HT-29 (cell line): ENCODE data around the gene ITSN1. TPM values are rescaled to one million over a fixed set of nuclear protein-coding genes. Genes with fewer than 3 reads are reported as not detected.

Experiments used
- DNase-seq: peaks from one replicate; pipeline ENCODE4 v3.0.0-alpha.2; 2015; ENCODE audit warnings: low spot score
- total RNA-seq: library from RNA; depleted of rRNA; stranded (reverse); fragments of >200 nt; shearing (Covaris generic); gene quantifications from 2 replicates; pipeline ENCODE4 v1.2.3, GENCODE V29; 2014

ITSN1 gene
- total RNA-seq, 1 experiment from 2014 or later = 19.6 TPM

DNA sequence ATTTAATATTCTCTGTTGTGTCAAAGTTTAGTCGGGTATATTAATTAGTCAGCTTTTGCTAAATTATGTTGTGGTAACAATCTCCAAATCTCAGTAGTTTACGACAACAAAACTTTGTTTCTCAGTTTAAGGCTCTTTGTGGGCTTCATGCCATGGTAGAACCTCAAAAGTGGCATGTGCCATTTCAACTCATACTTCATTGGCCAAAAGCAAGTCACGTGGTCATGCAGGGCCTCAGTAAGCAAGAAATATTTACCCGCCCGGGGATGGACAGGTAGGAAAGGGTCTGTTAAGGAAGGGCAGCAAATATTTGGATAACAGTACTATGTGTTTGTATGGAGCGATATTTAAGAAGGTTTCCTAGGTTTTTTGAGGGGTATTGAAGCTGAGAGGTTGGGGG lies 38.6 kb downstream of the ITSN1 start:
- no peak for DNase-seq

DNA sequence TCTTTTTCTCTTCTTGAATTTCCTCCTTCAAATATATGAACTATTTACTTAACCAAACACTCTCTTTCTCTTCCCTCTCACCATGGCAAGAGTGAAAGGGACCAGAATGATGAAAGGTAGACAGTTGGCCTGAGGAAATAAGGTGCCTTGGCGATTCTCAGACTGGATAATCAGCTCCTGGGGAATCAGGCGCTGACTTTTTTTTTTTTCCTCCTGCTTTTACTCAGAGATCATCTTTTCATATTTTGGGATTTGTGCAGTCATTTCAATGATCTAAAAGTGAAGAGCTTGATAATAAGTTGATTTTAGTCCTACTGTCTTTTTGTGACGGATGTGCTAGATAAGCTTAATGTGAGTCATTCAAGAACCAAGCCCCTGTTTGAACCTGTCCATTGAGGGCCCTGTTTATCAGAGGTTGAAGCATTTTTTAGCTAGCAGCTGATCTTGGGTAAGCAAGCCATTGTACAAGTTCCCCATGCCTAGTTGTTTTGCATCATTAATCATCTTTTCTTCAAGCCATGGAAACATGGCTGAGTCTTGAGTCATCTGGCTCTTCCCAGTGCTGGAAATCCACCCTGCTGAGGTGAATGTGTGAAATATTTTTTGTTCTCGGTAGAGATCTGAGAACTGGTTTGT lies 40.8 kb downstream of the ITSN1 start:
- peak; percentile 51 for DNase-seq

DNA sequence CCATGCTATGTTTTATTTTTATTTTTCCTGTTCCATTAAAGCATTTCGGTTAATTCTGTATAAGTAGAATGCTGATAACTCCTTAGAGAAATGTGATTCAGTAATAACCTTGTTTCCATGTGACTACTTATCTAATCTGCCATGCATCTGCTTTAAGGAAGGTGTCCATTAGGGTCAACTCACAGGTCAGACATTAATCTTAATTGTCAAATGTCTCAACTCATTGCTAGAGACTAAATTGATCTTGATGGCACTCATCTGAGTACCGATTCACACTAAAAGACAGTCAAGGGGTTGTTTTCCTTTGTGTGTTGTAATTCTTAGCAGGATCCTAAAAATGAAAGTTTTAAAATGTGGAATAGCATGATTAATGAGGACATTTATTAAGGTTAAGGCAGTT lies 41.8 kb downstream of the ITSN1 start:
- no peak for DNase-seq

DNA sequence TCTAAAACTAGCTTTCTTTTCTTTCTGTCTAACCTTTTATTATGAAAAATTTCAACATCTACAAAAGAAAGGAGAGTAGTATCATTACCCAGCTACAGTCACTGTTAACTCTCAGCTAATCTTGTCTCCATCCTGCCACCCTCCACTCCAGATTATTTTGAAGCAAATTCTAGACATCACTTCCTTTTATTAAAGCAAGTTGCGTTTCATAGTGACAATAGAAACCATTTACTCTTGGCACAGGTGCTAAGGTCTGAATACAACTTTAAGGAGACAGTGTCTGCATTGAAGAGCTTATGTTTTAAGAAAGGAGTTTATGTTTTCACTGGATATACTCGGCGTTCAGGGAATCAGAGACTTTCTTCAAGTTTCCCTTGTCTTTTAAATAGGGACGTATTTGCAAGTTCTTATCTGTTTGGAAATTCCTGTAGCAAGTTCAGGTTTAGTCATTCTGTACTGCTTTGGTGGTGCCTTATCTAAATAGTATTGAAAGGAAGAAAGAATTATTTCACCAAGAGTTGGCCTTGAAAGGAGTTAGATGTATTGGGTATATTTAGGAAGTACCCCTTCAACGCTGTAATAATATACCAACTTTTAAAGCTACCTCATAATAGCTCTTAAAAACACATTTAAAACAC lies 42.7 kb downstream of the ITSN1 start:
- DNase-seq = no peak

DNA sequence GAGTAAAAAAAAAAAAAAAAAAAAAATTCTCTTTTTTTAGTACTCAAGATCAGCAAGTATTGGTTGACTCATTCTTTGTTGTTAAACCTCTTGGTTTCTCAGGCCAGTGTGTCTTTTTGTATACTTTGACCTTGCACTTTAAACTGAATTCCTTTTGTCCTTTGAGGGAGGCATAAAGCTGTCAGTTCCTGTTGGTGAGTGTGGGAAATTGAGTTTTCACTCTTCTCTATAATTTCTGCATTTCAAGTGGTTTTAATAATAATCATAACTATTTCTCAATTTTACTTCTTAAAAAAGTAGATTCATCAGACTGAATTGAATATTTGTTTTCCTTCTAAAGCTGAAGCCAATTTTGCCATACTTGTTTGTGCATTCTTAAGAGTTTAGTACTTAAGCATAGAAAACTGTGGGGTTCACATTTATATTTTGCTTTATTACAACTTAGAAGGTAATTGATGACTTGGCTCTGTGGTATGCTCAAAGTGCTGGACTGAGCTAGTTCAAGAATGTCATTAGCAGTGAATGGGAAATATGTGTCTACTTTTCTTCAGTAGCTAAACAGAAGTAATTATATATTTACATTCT lies 43.4 kb downstream of the ITSN1 start:
- DNase-seq = no peak

DNA sequence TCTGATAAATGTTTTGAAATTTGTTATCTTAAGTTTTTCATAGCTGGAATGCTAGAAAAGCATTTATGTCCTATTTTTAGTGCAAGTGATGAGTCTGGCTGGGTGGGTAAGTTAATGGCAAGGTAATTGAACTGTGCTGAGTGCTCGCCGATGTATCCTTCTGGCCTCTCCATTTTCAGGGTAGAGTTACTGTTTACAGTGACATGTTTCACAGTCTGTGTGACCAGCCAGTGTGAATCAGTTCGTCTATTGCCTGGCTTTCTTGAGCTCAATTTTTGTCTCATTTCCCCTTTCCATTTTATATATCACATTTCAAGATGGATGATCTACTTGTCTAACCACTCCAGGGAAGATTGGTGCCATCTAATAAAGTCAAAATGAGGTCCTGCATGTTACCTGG lies 44.1 kb downstream of the ITSN1 start:
- no peak for DNase-seq

DNA sequence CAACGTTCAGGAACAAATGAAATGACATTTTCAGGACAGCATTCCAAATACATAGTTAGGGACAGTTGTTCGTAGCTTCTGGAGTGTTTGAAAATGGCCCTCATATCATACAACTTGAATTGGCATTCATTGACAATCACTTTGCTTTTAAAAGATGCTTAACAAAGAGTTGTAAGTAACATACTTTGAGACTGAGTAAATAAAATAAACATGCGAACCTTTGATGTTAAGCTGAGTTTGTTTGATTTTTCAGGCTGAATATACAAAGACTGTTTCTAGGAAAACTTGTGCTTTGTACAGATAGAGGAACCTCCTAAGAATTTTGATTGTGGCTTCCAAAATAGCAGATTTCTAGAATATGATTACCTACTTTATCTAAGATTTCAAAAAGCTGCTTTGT lies 45.3 kb downstream of the ITSN1 start:
- DNase-seq = no peak

DNA sequence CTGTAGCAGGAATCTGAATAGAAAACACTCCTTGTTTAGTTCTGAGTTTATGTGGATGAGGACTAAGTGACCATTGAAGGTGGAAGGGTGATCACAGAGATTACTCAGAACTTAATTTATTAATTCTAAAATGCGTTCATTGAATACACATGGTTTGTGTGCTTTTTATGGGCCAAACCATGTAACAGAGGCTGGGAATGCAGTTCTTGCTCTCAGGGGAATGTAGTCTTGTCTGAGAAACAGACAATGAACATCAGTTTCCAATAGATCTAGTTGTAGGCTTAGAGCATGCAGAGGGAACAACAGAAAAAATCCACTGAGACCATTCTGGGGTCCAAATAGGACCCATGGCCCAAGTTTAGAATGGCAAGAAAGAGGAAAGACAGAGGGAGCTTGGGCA lies 46.1 kb downstream of the ITSN1 start:
- no peak for DNase-seq

DNA sequence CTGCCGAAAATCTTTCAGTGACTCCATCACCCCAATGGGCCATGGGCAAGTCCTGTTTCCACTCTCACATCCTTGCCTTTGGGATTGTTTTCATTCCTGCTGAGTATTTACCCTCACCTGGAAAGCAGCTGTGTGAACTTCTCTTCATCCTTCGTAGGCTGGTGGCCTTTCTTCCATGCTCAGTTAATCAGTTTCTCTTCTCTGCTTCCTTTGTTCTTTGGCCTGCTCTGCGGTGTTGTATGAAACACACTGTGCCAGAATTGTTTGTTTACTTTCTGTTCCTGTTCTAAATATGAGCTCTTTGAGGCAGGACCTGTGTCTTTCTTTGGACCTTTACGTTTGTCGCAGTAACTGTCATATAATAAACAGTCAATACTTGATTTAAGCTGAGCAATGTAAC lies 48.6 kb downstream of the ITSN1 start:
- no peak for DNase-seq

DNA sequence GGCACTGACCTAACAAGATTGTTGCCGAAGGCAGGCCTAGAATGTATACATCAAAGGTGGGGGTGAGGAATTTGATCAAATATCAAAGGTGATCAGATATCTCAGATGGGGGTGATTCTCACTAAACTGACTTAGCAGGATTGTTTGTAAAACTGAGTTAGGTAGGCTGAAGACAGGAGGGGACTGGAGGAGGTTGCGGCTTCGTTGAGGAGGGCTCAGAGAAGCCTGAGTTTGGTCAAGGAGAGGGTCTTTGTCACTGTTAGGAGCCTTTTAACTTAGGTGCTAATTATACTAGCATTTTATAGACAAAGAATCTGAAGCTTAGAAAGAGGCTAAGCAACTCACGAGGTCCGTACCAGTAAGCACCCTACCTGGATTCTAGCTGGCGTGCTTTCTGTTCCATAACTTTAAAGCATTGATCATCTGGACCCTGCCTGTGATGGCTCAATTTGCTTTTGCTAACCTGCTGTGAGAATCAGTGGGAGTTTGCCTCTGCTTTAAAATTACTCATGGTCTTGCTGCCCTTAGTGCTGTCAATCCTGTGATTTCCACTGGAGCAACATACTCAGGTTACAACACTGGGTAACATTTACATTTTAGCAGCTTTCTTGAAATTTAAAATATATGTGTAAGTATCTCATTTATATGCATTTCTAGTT lies 49.8 kb downstream of the ITSN1 start:
- no peak for DNase-seq

DNA sequence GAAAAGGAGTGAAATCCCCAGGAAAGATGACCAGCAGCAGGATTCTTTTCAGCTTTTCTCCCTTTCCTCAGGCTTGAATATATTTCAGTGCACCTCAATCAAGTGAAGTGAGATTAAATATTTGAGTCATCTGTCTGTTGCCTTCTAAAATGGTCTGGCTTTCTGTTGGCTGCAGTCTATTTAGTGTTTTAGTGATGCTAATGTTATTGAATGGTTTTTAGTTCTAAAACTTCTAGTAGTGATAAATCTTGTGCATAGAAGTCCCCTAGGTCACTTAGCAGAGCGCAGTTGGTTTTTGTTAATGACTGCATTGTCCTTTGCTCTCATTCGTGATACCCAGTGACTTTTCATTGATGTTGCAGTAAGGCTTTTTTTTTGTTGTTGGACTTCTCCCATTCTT lies 53.5 kb downstream of the ITSN1 start:
- DNase-seq = no peak

DNA sequence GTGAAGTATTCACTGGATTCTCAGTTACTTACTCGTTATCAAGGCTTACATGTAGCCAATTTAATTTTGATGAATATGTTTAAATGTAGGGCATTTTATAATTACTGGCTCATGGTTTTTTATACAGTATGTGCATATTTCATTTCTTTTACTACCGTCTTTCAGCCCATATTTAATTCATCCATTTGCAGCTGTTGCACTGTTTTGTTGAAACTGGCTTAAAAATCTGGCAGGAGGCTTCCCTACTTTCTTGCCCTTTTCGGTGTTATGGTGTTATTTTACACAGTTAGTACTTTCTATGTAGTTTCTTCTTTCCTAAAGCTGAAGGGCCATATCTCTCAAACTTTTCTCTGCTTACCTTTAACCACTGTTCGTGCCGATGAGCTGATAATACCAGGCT lies 54.2 kb downstream of the ITSN1 start:
- DNase-seq = no peak

DNA sequence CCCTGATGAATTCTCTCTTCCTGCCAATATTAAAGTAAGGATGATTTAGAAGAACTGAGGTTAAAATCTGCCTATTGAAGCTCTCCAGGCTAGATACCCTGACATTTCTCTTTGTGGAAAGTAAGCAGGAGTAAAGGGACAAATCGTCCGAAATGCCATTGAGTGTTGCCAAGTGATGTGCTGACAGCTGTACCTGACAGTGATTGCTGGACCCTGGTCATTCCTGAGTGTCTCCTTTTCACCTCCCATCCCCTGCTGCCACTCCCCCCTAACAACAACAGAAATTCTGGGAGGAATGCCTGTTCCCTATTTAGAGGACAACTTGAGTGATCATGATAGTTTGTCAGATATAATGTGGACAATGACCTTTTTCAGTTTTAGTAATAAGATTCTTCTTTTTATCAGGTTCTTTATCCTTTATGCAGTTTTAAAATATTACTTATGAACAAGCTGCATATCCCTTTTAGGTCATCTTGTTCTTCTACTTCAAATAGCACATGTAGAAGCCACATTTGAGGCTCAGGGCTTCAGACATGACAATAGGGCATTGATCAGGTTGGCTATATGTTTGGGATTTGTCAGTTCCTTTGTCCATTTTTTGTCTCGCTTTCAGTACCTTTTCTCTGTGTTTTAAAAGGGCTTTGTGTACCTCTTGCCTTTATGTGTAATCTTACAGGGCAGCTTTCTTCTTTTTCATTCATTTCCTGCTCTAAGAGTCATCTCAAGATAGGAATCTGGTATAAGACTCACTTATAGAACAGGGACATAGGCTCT lies 56.0 kb downstream of the ITSN1 start:
- no peak for DNase-seq

DNA sequence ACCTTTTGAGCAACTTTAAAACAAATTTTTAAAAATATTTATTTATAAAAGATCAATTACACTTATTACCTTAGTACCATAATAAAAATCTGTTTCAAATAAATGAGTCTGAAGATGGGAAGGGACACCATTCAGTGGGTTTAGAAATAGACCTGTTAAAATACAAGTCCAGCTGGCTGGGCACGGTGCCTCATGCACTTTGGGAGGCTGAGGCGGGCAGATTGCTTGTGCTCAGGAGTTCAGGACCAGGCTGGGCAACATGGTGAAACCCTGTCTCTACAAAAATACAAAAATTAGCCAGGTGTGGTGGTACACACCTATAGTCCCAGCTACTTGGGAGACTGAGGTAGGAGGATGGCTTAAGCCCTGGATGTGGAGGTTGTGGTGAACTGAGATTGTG lies 57.0 kb downstream of the ITSN1 start:
- no peak for DNase-seq

DNA sequence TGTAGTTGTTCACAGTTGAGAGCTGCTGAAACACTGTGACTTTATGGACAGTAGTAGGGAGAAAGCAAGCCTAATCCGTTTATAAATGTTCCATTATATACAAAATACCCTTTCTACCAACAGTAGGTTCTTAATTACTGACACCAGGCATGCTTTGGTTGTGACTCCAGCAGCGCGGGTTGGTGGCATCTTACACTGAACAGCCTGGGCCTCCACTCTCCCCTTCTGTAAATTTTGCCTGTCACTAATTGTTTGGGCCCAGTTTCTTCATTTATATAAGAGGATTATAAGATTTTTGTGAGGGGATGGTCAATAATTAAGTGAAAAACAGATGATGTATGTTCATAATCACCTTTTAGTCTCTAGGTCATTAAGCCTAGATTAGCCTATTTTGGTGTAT lies 58.2 kb downstream of the ITSN1 start:
- DNase-seq = no peak

DNA sequence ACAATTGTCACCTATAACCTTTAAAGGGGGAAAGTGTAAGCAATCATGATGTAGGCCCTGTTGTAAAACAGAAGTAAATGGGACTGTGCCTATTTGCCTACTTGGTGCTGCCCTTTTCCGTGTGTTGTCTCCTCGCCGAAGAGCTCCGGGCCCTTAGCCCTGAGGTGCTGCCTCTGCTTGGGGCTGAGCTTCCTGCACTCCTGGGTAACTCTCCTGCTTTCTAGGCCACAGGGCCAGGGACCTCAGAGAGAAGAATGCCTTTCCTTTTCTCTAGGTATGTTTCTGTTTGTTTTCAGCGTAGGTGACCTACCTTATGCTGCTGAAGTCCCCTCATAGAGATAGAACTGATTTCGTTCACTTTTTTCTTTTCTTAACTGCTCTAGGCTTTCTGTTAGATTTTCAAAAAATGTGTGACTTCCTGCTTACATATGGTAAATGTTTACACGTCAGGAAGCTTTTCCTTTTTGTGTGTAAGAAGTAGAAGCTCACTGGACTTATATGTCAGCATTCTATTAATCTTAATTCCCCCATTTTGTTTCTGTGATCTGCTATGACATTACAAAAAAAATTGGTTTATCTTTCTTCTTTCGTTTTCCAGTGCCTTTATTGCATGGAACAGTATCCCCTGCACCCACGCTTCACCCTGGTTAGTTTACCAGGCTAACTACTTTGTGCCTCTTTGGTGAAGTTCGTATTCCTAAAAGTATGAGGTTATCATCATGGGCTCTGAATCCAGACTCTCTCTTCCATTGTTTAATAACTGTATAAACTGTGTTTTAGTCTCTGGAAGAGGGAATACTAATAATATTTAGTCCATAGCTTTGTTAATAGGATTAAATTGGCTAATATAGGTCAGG lies 61.7 kb downstream of the ITSN1 start:
- DNase-seq = no peak

DNA sequence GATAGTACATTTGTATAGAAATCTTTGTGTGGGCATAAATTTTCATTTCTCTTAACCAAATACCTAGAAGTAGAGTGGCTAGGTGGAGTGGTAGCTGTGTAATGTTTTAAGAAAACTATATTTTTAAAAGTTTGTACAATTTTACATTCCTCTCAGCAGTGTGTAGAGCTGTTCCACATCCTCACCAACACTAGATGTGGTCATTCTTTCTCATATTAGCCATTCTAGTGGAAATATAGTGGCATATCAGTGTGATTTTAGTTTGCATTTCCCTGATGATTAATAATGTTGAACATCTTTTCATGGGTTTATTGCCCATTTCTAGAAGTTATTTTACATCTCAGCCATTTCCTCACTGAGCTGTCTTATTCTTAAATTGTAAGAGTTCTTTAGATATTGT lies 65.5 kb downstream of the ITSN1 start:
- DNase-seq = no peak

DNA sequence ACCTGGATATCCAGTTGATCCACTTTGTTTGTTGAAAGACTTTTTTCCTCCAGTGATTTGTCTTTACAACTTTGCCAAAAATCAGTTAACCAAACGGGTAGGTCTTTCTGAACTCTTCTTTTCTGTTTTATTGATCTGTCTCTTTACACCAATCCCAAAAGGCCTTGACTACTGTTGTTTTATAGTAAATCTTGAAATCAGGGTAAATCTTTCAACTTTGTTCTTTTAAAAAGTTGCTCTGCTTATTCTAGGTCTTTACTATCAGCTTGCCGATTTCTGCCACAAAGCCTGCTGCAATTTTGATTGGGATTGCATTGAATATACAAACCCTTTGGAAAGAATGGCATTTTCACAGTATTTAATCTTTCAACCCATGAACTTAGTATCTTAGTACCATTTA lies 66.6 kb downstream of the ITSN1 start:
- no peak for DNase-seq

DNA sequence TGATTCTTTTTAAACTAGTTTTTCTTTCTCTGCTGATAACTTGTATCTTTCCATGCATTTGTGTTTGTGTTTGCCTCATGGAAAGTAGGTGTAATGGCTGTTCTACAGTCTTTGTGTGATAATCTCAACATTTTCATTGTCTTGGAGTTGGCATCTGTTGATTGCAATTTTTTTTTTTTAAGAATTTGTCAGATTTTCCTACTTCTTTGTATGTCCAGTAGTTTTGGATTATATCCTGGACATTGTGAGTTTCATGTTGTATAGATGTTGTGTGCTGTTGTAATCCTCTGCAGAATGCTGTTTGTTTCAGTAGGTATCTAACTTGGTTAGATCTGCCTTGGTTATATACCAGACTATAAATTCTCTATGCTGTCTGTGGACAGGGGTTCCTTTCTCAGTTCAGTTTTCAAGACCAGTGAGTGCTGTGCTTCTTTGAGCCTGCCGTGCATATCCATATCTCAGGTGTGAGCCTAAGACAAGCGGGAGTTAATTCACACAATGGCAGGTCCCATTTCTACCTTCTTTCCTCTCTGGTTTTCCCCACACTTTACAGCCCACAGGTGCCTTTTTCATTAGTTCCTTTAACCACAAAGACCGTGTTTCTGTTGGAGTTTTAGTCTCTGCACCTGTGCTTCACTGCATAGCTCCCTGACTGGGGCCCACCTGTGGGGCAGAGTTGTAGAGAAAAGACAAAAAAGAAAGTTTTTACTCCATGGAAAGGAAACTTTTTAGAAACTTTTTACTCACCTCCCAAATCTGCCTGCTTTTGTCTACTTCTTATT lies 69.9 kb downstream of the ITSN1 start:
- DNase-seq = no peak

DNA sequence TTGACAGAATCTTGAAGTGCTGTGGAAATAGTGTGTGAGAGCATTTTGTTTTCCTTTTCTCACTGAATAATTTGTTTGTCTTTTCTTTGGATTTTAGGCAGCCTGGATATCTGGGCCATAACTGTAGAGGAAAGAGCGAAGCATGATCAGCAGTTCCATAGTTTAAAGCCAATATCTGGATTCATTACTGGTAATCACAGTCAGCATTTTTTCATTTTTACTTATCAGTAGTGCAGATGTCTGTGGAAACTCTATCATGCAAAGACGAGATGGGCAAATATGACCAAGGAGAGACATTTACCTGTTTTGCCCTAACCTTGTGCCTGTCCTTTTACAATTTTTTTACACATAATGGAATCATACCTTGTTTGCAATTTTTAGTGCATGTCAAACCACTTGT lies 78.8 kb downstream of the ITSN1 start:
- DNase-seq = no peak
